ENCODE measurements around the gene FPR2. TPM values are rescaled to one million over a fixed set of nuclear protein-coding genes. Genes with fewer than 3 reads are reported as not detected.
A peak's percentile ranks its signal among the peaks of the same experiment; 100 is the strongest.
"Not testable (repeated sequence)": the region's sequence is repeated elsewhere in the genome, so short reads cannot be mapped to it uniquely, and the experiment has no call there.

The FPR2 gene
- total and polyA plus RNA-seq, 4 donors: 0.15 to 4.1 (median 2.4) TPM

- peaks cover 0 to 7% (median under 1%) of the 10 kb centered on the region in 4 donors for H3K9me3 ChIP-seq (ENCODE audit: control insufficient read depth in 4 of 4, low read length in 3 of 4)
- H3K4me1 ChIP-seq (ENCODE audit: control insufficient read depth in 4 of 4, insufficient read depth in 4 of 4, low read length in 3 of 4): no peaks in the 10 kb centered on the region
- H3K27ac ChIP-seq (ENCODE audit: low read depth in 1 of 2, low read length in 2 of 2): peak overlapping the region; percentile 4 to 59
- no peaks in the 10 kb centered on the region for H3K36me3 ChIP-seq (ENCODE audit: control insufficient read depth in 4 of 4, insufficient read depth in 3 of 4, low read depth in 1 of 4, low read length in 3 of 4)
- no peak overlapping the region for H3K9ac ChIP-seq (ENCODE audit: low read depth in 1 of 2, low read length in 2 of 2)
- TF ChIP-seq RAD21 (IDR thresholded peaks at IDR 0.05): no peak
- no peak for TF ChIP-seq GABPA (IDR thresholded peaks at IDR 0.05 in 1 of 2, conservative IDR thresholded peaks at IDR 0.05 in 1 of 2)
- no peak for TF ChIP-seq EGR1 (IDR thresholded peaks at IDR 0.05; ENCODE audit: low read depth in 2 of 2)
- no peak for TF ChIP-seq TAF1 (conservative IDR thresholded peaks at IDR 0.05)
- no peak for TF ChIP-seq FOXA2 (IDR thresholded peaks at IDR 0.05)
- no peak for TF ChIP-seq SP1 (IDR thresholded peaks at IDR 0.05)
- TF ChIP-seq NR2F2 (IDR thresholded peaks at IDR 0.05): no peak
- no peak for TF ChIP-seq RXRA (IDR thresholded peaks at IDR 0.05)
- TF ChIP-seq, protein P1, sequence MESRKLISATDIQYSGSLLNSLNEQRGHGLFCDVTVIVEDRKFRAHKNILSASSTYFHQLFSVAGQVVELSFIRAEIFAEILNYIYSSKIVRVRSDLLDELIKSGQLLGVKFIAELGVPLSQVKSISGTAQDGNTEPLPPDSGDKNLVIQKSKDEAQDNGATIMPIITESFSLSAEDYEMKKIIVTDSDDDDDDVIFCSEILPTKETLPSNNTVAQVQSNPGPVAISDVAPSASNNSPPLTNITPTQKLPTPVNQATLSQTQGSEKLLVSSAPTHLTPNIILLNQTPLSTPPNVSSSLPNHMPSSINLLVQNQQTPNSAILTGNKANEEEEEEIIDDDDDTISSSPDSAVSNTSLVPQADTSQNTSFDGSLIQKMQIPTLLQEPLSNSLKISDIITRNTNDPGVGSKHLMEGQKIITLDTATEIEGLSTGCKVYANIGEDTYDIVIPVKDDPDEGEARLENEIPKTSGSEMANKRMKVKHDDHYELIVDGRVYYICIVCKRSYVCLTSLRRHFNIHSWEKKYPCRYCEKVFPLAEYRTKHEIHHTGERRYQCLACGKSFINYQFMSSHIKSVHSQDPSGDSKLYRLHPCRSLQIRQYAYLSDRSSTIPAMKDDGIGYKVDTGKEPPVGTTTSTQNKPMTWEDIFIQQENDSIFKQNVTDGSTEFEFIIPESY (IDR thresholded peaks at IDR 0.05): no peak
- no peak for TF ChIP-seq YY1 (IDR thresholded peaks at IDR 0.05)
- no peak for TF ChIP-seq HNF4G (IDR thresholded peaks at IDR 0.05)
- TF ChIP-seq FOXA1 (IDR thresholded peaks at IDR 0.05): no peak
- WGBS: 49% methylated on average over 10 of the region's 10 CpGs
- no peak for DNase-seq (ENCODE audit: low spot score)
- H3K27me3 ChIP-seq (ENCODE audit: control insufficient read depth in 4 of 4, insufficient read depth in 4 of 4, low read length in 3 of 4): no peaks in the 10 kb centered on the region
- no peak overlapping the region for H3K4me3 ChIP-seq (ENCODE audit: low read depth in 1 of 3, low read length in 3 of 3)
These were observed 10.6 kb downstream of the FPR2 start for GRCh38 chr19:51771376-51772130.

DNA sequence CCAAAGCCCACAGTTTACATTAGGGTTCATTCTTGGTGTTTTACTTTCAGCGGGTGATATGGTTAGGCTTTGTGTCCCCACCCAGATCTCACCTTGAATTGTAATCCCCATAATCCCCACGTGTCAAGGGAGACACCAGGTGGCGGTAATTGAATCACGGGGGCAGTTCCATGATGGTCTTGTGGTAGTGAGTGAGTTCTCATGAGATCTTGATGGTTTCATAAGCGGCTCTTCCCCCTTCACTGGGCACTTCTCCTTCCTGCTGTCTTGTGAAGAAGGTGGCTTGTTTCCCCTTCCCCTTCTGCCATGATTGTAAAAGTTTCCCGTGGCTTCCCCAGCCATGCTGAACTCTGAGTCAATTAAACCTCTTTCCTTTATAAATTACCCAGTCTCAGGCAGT, 12.0 kb downstream of the FPR2 start:
- H3K36me3 ChIP-seq (ENCODE audit: control insufficient read depth in 4 of 4, insufficient read depth in 3 of 4, low read depth in 1 of 4, low read length in 3 of 4): no peaks in the 10 kb centered on the region
- DNase-seq (ENCODE audit: low spot score): no peak
- peaks cover 0 to 7% (median under 1%) of the 10 kb centered on the region in 4 donors for H3K9me3 ChIP-seq (ENCODE audit: control insufficient read depth in 4 of 4, low read length in 3 of 4)
- no peak overlapping the region for H3K9ac ChIP-seq (ENCODE audit: low read depth in 1 of 2, low read length in 2 of 2)
- WGBS: 51% methylated on average over 6 of the region's 6 CpGs
- no peak overlapping the region for H3K4me3 ChIP-seq (ENCODE audit: low read depth in 1 of 3, low read length in 3 of 3)
- H3K27ac ChIP-seq (ENCODE audit: low read depth in 1 of 2, low read length in 2 of 2): peak overlapping the region in 1 of 2 donors; percentile 59
- H3K27me3 ChIP-seq (ENCODE audit: control insufficient read depth in 4 of 4, insufficient read depth in 4 of 4, low read length in 3 of 4): no peaks in the 10 kb centered on the region
- H3K4me1 ChIP-seq (ENCODE audit: control insufficient read depth in 4 of 4, insufficient read depth in 4 of 4, low read length in 3 of 4): no peaks in the 10 kb centered on the region
- TF ChIP-seq HNF4G (IDR thresholded peaks at IDR 0.05): no peak
- TF ChIP-seq, protein P2, sequence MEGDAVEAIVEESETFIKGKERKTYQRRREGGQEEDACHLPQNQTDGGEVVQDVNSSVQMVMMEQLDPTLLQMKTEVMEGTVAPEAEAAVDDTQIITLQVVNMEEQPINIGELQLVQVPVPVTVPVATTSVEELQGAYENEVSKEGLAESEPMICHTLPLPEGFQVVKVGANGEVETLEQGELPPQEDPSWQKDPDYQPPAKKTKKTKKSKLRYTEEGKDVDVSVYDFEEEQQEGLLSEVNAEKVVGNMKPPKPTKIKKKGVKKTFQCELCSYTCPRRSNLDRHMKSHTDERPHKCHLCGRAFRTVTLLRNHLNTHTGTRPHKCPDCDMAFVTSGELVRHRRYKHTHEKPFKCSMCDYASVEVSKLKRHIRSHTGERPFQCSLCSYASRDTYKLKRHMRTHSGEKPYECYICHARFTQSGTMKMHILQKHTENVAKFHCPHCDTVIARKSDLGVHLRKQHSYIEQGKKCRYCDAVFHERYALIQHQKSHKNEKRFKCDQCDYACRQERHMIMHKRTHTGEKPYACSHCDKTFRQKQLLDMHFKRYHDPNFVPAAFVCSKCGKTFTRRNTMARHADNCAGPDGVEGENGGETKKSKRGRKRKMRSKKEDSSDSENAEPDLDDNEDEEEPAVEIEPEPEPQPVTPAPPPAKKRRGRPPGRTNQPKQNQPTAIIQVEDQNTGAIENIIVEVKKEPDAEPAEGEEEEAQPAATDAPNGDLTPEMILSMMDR (IDR thresholded peaks at IDR 0.05; ENCODE audit: low read depth, low read length, missing input control): no peak
- no peak for TF ChIP-seq RAD21 (IDR thresholded peaks at IDR 0.05)
- no peak for TF ChIP-seq SP1 (IDR thresholded peaks at IDR 0.05)
- no peak for TF ChIP-seq HNF4A (conservative IDR thresholded peaks at IDR 0.05)
- TF ChIP-seq, protein P1 (IDR thresholded peaks at IDR 0.05): no peak
- no peak for TF ChIP-seq GABPA (IDR thresholded peaks at IDR 0.05 in 1 of 2, conservative IDR thresholded peaks at IDR 0.05 in 1 of 2)
- no peak for TF ChIP-seq REST (IDR thresholded peaks at IDR 0.05)
- no peak for TF ChIP-seq TAF1 (conservative IDR thresholded peaks at IDR 0.05)
- TF ChIP-seq YY1 (IDR thresholded peaks at IDR 0.05): no peak

DNA sequence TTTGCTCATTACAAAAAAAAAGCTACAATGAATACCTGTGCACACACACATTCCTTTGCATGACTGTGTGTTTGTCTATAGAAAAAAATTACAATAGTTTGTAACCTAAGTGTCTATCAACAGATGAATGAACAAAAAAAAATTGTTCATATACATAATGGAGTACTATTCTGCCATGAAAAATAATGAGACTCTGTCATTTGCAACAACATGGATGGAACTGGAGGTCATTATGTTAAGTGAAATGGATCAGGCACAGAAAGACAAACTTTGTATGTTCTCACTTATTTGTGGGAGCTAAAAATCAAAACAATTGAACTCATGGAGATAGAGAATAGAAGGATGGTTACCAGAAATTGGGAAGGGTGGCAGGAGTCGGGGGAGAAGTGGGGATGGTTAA, 15.6 kb downstream of the FPR2 start:
- WGBS: 82% methylated on average over 1 of the region's 1 CpG
- H3K9ac ChIP-seq (ENCODE audit: low read depth in 1 of 2, low read length in 2 of 2); H3K9me3 ChIP-seq (ENCODE audit: control insufficient read depth in 4 of 4, low read length in 3 of 4); H3K4me1 ChIP-seq (ENCODE audit: control insufficient read depth in 4 of 4, insufficient read depth in 4 of 4, low read length in 3 of 4); H3K27me3 ChIP-seq (ENCODE audit: control insufficient read depth in 4 of 4, insufficient read depth in 4 of 4, low read length in 3 of 4); H3K4me3 ChIP-seq (ENCODE audit: low read depth in 1 of 3, low read length in 3 of 3); H3K36me3 ChIP-seq (ENCODE audit: control insufficient read depth in 4 of 4, insufficient read depth in 3 of 4, low read depth in 1 of 4, low read length in 3 of 4); H3K27ac ChIP-seq (ENCODE audit: low read depth in 1 of 2, low read length in 2 of 2); DNase-seq (ENCODE audit: low spot score): not testable (repeated sequence)
